Left renal cortex interstitium (tissue), 4 donors: Measurements from ENCODE around the gene PHYKPL. TPM values are rescaled to one million over a fixed set of nuclear protein-coding genes. Genes with fewer than 3 reads are reported as not detected.

ENCODE experiments used
- DNase-seq, 4 donors: peaks; one replicate each; pipeline ENCODE4 v3.0.0-alpha.2; 2013; ENCODE audit warnings: low read depth in 4 of 4, low spot score in 2 of 4, missing footprints in 1 of 4
- polyA plus RNA-seq, 4 donors: library from polyadenylated mRNA; unstranded; fragments of 120-200 nt; gene quantifications; one replicate each; pipeline ENCODE4 v1.2.1, GENCODE V29; 2013; ENCODE audit not compliant: insufficient read length in 4 of 4

PHYKPL gene
- polyA plus RNA-seq, 4 donors: 52.0 to 135 (median 93.7) TPM

DNA sequence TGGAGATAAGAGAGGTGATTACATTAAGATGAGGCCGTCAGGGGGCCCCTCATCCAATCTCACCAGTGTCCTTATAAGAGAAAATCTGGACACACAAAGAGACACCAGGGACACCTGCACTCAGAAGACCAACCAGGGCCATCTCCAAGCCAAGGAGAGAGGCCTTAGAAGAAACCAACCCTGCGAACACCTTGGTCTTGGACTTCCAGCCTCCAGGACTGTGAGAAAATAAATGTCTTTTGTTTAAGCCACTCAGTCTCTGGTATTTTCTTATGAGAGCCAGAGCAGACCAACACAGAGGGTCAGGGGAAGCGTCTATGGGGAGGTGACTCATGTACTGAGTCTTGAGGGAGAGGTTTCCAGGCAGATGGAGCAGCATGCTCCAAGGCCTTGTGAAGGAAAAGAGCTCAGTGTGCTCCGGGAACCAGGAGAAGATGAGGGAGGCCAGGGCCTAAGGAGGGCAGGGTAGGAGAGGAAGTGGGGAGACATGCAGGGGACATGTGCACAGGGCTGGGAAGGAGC is 5.4 kb downstream of the PHYKPL start:
- DNase-seq: no peak

DNA sequence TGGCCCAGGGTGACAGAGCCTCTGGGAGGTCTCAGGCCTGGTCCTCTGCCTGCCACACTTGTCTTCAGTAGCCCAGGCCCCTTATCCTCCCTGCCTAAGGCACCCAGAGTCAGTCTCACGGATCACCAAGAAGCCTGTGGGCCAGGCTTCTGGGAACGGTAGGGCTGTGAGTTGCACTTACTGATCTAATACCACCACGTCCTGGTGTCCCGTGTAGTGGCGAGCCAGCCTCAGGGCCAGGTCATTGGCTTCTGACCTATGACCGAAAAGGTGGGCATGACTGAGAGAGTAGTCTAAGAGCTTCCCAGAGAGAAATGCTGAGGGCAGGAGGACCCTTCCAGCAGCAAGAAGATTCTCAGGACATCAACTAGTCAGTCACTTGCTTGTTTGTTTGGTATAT is 7.4 kb downstream of the PHYKPL start:
- no peak for DNase-seq

DNA sequence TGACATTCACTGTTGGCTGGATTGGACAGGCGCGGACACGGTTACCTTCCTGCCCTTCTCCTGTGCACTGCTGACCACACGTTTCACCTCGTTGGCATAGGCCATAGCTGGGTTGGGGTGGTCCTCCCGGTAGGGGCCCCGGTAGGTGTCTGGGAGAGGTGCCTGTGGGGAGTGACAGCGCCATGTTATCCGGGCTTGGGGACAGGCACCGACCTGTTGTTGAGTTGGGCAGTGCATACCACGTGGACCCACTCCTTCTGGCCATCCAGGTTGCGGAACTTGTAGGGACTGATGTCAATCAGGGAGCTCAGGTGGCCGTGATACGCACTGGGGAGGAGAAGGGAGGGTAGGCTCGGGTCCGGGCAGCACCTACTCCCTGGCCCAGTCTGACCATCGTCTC is 8.2 kb downstream of the PHYKPL start:
- no peak for DNase-seq

DNA sequence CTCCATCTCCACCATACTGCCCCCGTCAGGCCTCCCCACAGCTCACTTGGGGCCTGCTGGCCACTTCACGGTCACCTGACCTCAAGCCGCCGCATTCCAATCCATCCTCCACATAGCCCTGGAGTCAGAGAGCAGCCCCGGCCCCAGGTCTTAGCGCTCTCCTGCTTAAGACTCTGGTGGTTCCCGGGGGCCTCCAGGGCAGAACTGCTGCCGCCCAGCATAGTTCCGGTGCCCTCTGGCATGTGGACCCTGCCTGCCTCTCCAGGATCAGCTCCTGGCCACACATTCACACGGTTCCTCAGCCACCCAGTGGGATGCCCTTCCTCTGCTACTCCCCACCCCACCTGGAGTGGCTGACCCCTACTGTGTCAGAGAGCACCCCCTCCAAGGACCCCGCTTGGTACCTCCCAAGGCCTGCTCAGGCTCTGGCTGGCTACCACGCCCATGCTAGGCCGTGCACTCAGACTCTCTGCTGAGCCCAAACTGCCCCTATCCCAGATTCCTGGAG is 8.7 kb downstream of the PHYKPL start:
- no peak for DNase-seq

DNA sequence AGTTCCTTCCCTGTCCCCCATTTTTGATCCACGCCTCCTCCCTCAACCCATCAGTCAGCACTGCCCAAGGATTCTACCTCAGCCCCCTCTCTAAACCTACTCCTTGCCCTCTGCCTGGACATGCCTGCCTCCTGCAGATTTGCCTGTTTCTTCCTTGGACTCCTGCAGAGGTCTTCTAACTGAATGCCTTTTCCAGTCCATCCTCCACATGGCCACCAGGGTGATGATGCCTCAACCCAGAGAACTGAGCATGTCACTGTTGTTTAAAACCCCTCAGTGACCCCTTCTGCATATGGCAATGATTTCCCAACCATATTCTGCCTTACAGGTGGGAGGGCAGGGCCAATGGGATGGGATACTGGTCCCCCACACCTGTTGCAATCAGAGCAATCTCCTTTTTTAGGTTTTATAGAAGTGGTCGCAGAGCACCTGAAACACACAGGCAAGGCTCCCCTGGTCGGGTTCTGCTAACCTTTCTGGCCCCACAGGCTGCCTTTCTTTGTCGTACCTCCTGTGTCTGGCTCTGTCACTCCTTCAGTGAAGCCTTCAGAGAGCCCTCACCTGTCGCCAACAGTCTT is 9.3 kb downstream of the PHYKPL start:
- DNase-seq: no peak

DNA sequence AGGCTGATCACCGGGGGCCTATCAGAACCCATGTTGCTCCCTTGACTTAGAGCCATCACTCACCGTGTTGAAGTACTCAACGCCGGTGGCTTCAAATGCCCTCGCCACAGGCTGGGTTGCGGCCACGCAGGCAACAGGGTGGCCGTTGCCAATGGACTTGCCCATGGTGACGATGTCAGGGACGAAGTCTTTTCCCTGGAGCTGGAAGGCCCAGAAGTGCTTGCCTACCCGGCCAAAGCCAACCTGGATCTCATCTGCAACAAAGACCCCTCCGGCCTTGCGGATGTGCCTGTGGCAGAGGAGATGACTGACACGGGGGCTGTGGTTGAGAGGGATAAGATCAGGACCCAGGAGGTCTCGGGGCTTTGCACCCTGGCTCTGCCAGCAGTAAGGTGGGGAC is 10.3 kb downstream of the PHYKPL start:
- DNase-seq: no peak

DNA sequence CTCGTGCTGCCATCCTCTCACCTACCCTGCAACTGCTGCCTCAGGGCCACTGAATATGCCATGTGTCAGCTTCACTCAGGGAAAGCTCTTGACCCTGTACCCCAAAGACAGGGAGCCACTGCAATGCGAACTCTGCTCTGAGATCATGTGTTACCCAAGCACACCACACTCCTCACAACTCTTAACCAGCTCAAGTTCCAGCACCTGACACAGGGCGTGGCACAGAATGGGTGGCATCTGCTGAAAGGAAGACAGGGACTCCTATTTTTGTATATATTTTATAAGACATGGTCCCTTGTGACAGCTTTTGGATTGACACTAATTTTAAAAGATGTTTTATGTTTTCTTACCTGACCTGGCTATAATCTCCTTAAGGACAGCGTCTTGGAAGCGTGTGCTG is 10.7 kb downstream of the PHYKPL start:
- DNase-seq: no peak

DNA sequence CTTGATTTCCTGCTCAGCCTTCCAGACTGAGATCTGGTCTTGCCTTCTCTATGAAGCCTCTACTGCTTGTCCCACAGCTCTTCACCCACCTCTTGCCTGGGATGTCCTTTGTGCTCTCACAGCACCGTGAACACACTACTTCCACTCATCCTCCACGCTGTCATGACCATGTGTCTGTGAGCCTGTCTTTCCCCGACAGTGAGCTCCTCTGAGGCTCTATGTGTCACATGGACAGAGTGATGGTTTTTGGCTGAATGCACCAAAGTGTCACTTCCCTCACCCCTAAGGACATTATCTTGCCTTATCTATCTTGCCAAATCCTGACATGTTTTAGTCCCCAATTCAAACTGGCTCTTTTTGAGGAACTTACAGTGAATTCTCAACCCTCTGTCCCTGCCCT is 11.3 kb downstream of the PHYKPL start:
- DNase-seq: no peak

DNA sequence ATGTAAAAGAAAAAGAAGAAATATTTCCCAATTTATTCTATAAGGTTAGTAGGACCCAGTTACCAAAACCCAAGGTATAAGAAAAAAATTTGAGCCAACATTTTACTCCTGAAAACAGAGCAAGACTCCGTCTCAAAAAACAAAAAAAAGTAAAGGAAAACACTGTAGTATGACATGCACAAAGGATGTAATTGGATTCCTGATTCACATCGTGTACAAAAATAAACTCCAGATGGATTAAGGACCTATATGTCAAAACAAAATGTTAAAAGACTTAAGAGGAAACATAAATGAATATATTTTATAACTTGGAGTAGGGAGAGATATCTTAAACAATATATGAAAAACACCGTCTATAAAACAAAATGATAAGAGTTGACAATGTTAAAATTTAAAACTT is 13.8 kb downstream of the PHYKPL start:
- no peak for DNase-seq

DNA sequence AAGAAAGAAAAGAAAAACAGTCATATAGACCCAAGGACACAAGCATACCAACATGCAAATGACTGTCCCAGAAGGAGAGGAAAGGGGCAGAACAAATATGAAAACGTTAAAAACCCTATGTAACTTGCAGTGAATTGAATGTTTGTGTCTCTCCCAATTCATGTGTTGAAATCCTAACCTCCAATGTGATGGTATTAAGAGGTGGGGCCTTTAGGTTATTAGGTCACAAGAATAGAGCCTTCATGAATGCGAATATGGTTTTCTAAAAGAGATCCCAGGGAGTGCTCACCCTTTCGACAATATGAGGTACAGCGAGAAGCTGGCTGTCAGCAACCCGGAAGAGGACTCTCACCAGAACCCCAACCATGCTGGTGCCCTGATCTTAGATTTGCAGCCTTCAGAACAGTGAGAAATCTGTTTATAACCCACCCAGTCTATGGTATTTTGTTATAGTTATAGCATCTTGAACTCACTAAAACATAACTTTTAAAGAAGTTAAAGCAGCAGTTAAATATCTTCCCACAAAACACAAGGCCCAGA is 14.3 kb downstream of the PHYKPL start:
- DNase-seq: no peak

DNA sequence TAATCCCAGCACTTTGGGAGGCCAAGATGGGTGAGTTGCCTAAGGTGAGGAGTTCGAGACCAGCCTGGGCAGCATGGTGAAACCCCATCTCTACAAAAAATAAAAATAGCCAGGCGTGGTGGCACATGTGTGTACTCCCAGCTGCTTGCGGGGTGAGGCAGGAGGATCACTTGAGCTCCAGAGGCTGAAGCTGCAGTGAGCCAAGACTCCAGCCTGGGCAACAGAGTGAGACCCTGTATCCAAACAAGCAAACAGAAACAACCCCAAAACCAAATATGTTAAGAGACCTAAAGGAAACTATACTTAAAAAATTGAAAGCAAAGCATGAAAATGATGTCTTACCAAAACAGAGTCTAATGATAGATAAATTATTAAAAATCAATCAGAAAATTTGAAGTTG is 15.8 kb downstream of the PHYKPL start:
- DNase-seq: no peak

DNA sequence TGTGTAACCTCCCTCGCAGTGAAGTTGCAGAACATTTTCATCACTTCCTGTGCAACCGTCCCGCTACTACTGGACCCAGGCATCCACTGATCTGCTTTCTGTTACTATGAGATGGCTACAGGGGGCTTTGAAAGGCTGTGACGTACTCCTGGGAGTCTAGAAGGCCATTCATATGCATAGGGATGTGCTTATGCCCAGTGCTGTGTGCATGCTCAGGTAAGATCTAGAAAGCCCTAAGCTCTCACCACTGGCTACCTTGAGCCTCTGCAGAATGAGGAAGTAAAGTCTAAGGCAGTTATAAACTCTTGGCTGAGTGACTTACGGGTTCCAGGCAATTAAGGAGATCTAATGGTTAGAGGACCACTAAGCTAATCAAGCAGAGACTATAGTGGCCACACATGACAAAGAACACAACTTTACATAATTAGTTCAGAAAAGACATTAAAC is 16.5 kb downstream of the PHYKPL start:
- DNase-seq: no peak

DNA sequence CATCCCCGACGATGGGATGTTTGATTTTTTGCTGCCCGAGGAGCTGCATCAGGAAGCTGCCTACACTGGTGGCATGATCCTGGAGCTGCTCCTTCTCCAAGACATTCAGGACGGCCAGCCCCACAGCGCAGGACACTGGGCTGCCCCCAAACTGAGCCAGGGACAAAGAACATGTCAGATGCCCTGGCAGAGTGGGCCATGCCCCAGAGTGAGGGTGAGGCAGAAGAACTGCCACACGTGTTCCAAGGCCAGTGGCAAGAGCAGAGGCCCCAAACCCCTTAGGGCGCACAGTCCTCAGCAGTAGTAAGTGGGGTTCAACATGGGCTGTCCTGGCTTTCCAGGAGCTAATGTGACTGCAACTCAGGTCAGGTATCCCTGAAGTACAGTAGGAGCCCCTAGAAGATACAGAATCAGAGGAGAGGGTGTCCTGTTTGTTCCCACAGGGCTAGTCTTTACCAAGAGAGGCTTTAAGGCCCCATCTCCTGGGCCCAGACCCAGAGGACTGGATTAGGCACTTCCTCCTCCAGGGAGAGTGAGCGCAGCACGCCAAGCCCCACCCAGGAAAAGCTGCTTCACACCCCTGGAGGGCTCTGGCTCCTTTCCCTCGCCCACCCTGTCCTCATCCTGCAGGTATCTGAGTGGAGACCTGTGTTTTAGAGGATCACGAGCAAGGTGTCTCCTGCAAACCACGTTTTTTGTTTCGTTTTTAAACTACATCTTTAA is 17.2 kb downstream of the PHYKPL start:
- no peak for DNase-seq

DNA sequence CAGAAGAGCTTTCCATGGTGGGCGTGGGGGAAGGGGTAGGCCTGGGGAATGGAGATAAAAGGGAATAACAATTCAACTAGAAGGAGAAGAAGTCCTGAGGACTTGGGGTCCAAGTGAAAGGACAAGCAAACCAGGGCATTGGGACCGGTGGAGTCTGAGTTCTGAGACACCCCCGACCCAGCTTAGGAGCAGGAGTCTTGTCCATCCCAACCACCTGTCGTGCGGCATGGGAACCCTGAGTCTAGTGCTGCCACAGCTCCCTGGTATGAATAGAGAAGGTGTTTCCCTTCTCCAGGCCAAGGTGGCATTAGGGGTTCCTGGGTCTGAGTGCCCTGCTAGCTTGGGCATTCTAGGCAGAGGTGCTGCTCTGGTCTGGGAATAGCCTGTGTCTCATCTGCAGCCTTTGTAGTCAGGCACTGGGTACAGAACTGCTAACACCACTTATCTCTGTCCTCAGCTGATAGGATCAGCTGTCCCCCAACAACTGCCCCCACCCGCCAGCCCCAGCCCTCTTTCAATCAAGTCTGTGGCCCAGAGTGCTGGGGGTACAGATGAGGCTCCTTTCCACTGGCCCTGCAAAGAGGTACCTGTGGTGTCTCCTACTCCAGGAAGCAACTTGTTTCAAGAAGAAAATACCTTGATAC is 18.3 kb downstream of the PHYKPL start:
- no peak for DNase-seq

DNA sequence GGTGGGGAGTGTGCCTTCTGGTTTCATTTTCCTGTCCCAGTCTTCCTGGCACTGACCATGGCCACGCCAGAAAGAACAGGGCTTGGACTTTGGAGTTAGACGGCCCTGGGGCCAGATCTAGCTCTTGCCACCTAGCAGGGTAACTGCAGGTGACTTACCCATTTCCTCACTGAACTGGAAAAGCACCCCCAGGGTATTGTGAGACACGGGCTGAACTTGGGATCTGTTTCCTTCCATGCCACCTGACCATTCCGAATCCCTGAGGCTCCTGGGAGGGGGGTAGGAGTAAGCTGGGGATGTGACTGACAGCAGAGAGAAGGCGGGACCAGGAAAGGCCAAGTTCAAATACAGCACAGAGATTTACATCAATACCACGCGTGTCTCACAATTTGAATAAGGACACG is 18.9 kb downstream of the PHYKPL start:
- DNase-seq: no peak

DNA sequence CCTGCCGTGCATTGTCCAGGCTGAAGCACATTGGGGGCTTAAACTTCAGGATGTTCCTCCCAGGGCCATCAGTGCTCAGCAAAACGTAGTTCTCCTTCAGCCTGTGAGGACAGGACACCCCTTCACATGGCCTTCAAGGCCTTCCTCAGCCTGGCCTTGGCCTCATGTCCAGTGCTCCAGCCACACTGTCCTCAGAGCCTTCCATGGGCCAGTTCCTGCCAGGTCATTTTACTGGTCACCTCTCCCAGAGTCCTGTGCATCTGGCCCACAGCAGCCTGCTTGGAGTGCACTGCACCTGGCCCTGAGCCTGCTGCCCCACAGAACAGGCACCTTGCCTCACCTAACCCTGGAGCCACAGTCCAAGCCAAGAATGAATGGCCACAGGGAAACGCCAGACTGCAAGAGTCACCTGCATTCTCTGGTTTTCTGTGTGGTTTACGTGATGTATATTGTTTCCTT is 19.6 kb downstream of the PHYKPL start:
- DNase-seq: no peak

DNA sequence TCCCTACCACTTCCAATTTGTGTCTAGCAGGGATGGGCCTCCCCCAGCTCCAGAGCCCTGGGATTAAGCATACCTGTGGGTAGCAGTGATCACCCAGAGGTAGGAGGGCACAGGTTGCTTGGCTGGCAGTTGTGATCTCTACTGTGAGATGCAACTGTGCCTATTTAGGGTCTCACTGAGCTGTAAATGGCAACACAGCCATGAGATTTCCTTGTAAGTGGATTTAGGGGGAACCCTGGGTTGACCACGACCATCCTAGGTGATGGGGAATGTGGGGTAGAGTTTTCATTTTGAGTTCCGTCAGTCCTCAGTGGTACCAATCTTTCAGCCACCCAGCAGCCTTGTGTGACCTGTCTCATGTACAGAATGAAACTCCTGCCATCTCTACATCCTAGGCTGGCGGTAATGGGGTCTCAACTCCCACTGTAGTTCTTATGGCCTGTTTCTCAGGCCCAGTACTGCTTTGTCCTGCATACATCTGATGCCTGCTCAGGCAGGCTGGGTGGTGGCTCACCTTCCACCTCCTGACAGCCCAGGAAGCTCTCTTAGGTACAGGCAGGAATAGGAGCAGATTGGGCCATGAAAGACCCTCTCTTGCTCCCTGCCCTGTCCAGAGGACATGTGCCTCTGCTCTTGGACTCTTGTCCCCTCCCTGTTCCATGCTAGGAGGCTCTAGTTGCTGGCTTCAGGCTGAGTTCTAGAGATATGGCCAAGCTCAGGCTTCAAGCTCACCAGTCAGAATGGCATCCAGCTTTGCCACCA is 20.2 kb downstream of the PHYKPL start:
- no peak for DNase-seq

DNA sequence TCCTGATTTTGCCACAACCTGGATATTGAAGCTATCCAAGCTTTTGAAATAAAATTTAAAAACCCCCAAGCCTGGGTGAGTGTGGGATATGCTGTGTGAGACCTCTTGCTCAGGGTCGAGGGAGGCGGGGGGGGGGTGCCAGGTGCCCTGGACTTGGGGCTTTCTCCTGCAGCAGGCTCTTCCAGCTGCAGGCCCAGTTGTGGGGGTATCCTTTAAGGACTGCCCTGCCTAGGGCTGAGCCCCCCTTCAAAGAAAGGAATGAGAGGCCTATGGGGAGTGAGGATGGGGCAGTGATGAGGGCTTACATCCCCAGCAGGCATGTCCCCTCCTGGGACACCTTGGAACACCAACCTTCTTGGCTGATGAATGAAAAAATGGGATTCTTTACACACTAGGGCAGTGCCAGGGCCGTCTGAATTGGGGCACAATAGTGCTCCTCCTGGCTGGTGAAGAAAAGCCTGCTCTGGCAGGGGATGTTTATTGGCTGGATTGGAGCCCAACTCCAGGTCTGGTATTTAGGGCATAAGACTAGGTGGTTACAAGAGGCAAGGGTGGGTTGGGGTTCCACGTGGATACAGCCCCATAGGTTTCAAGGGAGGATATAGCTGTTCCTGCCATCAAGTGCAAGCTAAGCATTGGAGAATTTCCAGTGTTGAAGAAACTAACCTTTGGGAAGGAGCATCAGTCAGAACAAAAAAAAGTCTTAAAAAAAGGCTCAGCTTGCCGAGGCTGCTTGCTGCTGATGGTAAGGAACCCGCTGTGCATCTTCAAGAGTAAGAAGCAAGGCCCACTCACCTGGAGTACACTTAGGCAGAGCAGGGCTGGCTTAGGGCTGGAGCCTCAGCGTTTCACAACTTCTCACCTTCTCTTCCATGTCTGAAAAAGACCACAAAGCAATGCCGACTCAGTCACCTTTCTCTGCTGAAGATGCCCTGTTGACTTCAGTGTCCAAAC is 21.2 kb downstream of the PHYKPL start:
- no peak for DNase-seq

DNA sequence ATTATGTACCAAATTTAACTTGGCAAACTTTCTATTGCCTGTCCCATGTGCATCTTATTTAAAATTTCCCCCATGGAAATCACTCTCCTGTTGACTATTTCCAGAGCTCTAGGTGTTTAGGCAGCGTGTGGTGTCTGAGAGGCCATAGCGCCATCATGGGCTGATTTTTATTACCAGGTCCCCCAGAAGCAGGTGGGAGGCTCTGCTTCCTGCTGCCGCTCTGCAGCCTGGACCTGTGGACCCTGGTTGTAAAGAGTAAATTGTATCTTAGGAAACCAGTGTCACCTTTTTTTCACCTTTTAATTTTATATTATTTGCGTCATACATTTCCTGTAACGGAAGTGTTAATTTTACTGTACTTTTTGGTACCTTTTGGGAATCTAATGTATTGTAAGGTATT is 21.9 kb downstream of the PHYKPL start:
- no peak for DNase-seq
